GM19463 (cell line): ENCODE results near the gene SMCO2.

ENCODE experiments used
- ATAC-seq: cut with Tn5 transposase; IDR thresholded peaks from one replicate; pipeline ENCODE4 v1.9.1; 2021; ENCODE audit warnings: mild to moderate bottlenecking, moderate library complexity; ENCODE audit not compliant: unreplicated experiment

Gene SMCO2

DNA sequence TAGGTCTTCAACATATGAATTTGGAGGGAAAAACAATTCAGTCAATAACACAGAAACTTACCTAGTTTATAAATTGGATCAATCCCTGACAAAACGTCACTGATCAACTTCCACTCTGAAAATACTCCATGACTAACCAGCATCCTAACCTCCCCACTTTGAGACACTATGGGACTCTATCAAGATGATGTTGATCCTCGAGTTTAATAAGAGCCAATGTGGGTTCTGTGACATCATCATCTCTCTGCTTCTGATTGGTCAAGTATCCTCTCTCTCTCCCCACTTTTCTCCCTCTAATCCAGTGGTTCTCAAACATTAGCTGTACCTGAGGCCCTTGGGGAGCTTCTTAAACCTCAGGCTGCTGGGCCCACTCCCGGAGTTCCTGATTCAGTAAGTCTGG is at the start of gene SMCO2:
SMCO2 (plus strand) TSS at position 301 of the 400 bp plus-strand sequence. CDS start 23,896 bp downstream, outside the sequence.
- ATAC-seq = no peak

DNA sequence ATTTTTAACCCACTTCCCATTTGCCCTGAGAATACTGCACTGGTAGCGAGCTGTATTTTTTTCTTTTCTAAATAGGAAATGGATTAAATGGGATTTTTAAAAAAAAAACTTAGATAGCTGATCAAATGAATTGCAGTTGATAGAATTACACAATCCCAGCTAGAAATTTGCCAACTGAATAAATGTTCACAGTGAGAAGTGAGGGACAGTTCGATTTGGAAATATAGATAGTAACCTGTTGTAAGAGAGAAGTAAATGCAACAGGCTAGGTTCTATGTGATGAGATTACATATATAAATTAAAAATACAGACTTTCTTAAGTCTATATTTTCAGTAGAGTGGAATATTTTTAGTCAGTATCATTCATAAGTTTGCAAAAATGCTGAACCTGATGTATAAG is 48.1 kb upstream of the SMCO2 start:
- no peak for ATAC-seq

DNA sequence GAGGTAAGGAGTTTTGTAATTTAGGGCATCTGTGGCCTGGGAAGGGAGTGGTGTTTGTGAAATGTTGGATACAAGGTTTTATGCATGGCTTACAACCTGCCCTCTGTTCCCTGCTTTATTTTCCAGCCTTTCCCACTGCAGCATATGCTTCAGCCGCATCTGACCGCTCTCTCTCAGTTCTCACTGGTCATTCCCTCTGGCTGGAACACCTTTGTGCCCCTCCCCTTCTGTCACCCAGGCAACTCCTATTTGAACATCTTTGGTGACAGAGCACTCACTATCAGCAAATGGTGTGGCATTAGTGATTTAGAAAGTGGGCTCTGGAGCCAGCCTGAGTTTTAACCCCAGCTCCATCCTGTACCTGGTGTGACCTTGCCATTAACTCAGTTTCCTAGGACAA is 47.5 kb upstream of the SMCO2 start:
- no peak for ATAC-seq

DNA sequence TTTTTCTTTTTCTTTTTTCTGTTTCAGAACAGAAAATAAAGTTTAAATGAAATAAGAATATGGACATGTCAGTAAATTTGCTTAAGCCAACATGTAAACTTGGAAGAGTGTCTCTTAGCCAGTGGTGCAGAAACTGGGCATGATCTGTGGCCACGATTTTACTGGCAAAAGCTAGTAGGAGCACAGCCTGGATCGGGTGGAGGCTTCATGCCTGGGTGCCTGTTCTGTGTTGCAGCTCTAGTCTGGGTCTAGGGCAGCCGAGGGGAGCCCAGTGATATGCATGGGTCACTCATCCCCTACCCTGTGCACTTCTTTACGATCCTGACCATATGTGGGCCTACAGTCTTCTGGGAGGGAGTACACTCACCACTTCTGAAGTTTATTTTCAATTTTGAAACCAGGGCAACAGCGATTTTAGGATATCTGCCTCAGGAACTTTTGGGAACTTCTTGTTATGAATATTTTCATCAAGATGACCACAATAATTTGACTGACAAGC is 45.6 kb upstream of the SMCO2 start:
- no peak for ATAC-seq

DNA sequence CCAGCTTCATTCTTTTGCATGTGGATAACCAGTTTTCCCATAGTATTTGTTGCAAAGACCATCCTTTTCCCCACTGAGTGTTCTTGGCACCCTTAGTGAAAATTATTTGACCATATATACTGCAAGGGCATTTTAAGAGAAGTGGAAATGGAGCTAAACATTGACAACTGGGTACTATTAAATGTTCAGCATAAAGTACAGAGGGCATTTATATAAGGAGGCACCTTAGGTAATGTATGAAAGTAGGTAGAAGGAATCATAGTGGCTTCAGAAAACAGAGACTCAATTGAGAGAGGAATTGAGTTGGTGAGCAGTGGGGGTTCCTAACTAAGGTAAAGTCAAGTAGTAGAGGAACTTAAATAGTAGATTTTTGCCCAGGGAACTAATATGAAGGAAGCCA is 34.5 kb upstream of the SMCO2 start:
- no peak for ATAC-seq

DNA sequence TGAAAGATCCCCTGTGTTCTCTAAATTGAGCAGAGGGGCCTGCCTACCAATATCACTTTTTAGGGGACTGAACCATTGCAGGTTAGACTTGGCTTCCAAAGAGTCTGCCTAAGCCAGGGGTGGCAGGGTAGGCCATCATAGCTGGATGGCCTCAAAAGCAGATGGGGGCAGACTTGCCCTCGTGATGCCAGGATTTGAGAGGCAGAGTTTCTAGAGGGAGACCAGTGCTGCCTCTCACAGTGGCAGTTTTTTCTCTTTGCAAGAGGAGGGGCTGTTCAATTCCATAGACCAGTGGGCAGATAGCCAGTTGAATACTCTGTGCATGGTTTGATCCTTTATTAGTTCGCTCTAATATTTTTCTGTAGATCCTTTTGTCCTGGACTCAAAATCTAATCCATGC is 23.8 kb upstream of the SMCO2 start:
- ATAC-seq = no peak

DNA sequence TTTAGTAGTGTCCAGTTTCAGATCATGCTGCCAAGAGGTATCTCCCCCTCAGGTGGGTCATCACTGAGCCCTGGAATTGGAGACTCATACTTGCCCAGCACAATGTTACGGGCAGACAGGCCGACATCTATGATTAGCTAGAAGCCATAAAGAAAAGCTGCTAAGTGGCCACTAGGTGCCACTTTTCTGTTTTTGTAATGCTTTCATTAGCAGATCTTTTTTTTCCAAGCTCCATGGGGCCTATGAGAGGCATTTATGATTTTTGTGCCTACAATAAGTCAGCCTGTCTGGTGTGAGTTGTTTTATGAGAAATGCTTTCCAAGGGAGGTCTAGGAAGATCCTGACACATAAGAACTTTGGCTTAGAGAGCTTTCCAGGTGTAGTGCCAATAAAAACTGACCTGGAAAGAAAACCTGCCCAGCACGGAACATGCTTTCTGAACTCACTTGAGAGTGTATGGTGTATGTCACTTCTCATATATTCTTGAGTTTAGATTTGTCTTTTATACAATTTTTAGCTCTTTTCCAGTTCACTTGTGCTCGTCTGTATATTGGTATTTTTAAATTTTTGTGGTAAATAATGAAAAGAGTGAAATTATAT is 21.8 kb upstream of the SMCO2 start:
- ATAC-seq = no peak

DNA sequence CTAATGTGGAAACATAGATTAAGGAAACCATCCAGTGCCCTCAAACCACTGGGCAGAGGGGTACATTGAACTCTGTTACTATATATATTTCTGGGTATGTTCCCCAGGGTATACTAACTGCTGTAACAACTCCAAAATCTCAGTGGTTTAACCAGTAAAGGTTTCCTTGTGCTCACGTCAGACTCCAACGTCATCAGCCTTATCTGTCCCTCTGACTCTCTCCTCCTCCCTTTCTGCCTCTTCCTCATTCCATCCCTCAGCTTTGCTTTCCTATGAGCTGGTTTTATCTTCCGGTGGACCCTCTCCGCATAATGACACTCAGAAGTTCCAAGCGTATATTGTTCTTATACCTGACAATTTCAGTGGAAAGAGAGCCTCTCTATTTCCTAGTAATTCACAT is 21.2 kb upstream of the SMCO2 start:
- ATAC-seq = no peak

DNA sequence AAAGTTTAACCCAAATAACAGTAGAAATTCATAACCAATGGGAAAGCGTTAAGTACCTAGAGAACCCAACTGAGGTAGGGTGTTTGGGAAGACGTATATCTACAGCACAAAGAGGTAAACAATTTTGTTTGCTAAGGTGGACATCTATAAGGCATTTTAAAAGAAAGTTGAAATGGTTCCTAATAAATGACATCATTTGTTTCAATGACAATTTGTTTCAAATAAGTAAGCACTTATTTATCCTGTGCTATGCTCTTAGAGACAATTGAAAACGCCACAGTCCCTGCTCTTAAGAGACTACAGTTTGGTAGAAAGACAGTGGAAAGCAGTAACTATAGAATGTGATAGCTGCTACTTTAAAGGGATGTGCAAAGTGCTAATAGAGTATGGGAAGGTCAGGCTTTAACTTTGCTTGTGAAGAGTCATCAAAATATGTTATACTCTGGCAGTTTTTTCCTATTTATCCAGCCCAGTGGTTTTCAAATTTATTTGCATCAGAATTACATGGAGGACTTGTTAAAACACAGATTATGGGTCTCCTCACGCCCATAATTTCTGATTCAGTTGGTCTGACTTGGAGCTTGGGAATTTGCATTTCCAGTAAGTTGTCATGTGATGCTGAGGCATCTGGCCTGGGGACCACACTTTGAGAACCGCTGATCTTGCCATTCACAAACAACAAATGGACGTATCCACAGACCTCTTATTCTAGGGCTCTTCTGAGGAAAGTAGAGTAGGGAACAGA is 19.6 kb upstream of the SMCO2 start:
- ATAC-seq = no peak

DNA sequence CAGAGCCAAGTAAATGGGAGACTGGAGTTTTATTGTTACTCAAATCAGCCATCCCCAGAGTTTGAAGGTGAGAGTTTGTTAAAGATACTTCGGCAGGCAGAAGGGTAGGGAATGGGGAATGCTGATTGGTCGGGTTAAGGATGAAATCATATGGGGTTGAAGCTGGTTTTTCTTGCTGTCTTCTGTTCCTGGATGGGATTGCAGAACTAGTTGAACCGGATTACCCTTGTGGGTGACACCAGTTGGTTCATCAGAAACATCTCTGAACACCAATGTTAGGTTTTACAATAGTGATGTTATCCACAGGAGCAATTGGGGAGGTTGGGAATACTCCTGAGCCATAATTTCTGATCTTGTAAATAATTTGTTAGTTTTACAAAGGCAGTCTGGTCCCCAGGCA is 18.7 kb upstream of the SMCO2 start:
- ATAC-seq = no peak

DNA sequence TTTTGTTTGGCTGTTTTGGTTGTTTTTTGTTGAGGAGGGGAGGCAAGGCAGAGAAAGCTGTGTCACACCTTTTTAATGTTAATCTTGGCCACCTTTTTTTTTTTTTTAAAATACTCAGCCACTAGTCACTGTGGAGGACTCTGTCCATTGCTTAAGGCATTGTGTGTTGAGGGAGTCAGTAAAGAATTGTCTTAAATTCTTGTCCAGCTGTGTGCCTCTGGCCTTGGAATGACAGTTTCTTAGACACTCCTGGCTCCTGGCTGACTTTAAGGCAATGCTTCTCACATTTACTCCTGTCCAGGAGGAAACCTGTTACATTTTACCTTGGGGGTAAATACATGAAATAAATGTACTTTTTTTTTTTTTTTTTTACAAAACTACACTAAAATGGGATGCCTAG is 18.1 kb upstream of the SMCO2 start:
- ATAC-seq = no peak

DNA sequence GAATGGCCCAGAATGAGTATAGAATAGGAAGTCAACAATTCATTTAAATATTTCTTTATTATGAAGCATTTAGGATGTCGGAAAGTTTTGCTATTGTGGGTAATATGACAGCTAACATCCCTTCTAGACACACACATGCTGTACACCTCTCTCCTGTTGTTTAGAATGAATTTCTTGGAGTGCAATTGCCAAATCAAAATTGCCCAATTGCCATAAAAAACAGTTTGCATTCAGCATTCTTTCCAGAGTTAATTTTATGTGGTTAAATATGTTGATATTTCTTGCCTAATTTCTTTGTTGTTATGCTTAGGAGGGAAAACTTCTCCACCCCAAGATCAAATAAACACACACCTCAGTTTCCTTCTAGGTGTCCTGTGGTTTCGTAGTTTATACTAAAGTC is 16.9 kb upstream of the SMCO2 start:
- no peak for ATAC-seq

DNA sequence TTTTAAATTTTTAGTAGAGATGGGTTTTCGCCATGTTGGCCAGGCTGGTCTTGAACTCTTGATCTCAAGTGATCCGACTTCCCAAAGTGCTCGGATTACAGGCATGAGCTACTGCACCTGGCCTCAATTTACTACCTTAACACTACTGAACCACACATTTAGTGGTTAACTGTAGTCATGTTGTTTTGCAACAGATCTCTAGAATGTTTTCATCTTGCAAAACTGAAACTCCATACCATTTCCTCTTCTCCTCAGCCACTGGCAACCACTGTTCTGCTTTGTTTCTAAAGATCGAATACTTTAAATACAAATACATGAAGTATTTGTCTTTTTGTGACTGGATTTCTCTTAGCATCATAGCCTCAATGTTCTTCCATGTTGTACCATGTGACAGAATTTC is 15.4 kb upstream of the SMCO2 start:
- no peak for ATAC-seq

DNA sequence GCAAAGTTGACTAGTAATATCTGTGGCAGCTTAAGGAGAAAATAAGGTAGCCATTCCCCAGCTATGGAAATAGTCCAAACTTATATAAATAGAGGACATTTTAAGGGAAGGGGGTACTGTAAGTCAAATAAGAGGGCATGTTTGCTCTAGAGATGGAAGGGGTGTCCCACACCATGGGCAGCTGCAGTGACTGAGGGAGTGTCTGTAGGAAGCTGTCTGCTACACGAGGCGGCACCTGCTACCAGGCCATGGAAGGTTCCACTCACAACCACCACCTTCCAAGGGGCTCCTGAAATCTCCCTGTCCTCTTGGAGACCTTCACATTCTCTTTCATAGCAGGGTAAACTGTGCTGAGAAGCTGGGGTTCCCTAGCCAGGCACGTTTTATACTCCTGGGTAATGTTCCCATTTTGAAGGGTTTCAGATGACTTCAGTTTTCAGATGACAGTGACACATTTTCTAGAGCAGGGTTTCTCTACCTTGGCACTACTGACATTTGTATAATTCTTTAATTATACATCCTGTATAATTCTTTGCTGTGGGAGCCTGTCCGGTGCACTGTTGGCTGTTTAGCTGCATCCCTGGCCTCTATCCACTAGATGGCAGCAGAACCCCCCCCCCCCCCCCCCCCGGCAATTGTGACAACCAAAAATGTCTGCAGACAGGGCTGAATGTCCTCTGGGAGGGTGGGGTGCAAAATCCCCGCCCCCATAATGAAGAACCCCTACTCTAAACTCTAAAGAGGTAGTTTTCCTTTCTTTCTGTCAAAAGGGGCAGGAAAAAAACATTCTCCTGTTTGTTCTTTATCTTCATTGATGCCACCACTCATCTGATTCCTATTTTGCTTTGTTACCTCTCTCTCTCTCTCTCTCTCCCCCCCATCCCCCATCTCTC is 11.6 kb upstream of the SMCO2 start:
- ATAC-seq = no peak

DNA sequence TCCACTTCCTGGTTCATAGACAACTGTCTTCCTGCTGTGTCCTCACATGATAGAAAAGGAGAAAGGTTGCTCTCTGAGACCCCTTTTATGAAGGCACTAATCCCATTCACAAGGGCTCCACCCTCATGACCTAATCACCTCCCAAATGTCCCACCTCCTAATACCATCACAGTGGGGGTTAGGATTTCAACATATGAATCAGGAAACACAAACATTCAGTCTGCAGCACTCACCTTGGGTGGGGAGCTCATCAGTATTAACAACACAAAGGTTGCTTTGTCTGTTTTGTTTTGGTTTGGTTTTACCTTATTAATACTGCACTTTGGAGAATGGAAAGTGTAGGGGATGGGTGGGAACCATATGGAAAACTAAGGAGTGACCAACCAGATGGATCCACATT is 10.5 kb upstream of the SMCO2 start:
- ATAC-seq = no peak

DNA sequence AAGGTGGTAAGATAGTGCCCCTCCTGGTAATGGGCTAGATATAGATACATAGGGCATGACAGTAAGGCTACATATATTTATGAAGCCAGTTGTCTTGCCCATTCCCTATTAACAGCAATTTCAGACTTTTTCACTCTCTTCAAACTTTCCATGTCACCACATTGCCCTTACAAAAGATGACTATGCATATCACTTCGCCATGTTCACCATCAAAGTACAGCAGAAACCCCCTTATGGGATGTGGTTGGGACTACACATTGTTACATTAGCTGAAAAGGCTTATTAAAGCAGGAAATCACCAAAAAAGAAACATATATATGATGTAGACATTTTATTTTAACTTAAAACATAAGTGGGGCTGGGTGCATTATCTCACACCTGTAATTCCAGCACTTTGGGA is 9.8 kb upstream of the SMCO2 start:
- no peak for ATAC-seq

DNA sequence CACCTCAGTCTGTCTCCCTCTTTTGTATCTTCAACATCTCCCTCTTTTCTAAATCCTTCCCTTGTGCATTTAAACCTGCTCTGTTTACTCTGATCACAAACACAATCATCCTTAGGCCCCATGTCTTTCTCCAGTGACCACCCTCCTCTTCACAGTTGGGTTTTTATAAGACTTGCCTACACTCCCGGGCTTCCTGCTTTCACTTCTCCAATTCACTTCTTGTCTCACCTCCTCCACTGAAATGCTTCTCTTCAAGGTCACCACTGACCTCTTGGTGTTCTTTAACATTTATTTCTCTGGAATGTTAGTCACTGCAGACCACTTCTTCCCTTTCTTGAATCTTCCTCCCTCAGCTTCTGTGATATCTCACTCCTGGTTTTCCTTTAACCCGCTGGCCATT is 8.7 kb upstream of the SMCO2 start:
- ATAC-seq = no peak

DNA sequence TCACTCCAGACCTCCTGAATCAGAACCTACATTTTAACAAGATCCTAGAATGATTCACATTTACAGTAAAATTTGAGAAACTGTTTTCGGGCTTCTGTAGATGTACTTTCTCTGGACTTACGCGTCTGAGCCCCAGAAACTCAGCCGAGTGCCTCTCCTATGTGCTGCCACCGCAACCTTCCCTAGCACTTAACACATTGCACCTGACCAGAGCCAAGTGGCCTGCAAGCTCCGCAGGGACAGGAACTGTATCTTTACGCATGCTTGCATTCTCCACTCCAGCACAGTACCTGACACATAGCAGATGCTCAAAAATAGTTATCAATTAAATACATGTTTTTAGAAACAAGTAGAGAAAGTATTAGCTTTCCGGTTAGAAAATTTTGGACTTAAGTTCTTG is 1.2 kb downstream of the SMCO2 start:
- no peak for ATAC-seq

DNA sequence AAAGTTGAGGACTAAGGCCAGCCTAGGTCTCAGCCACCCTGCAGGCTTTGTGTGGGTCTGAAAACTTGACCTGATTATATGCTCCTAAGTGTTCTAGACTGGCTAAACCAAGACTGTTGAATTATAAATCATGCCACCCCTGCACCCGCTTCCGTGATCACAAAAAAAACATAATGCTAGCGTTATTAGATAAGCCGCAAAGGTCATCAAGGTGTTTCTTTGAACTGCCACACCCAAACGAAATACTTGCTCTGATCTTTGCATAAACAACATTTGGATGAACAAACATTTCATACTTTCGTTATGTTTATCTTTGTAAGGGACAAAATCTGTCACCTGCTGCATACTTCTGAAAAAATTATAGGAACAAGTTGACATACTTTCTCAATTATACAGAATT is 2.5 kb downstream of the SMCO2 start:
- no peak for ATAC-seq

DNA sequence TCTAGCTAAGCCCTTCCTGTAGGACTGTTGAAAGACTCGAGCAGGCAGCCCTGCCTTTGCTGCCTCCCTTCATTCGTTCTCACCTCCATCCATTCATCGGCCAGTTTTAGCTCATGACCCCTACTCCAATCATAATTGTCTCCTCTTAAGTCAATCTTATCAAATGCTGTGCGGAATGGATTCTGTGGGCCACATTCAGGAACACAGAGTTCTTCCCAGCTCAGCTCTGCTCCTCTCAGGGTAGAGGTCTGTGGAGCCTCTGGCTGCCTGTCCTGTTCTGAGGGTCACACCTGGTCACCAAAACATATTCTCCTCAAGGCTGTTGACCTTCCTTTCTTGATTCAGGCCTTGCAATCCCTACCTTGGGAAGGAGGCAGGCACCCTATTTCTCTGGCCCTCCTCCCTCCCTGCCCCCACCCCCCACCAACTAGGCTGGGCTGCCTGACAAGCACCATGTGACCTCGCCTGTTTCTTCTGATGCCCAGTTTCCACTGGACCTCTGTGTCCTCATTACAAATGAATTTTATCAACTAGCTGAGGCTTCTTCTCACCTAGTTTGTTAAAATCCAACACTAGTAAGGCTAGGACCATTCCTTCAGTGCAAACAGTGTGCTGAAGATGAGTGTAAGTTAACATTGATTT is 3.5 kb downstream of the SMCO2 start:
- ATAC-seq = no peak
